NT2/D1 (cell line): ENCODE data around the gene FGF2.

Experiments
- SUZ12 ChIP-seq: IDR thresholded peaks from 2 replicates; pipeline ENCODE4 v1.6.1; 2011; ENCODE audit not compliant: insufficient read length, insufficient read depth; ENCODE audit errors: extremely low read depth
- YY1 ChIP-seq: IDR thresholded peaks from 2 replicates; pipeline ENCODE4 v1.6.1; 2011; ENCODE audit not compliant: insufficient read length, insufficient read depth
- ZNF274 ChIP-seq: IDR thresholded peaks from 2 replicates; pipeline ENCODE4 v1.6.1; 2011; ENCODE audit warnings: mild to moderate bottlenecking, low read depth, low read length

DNA sequence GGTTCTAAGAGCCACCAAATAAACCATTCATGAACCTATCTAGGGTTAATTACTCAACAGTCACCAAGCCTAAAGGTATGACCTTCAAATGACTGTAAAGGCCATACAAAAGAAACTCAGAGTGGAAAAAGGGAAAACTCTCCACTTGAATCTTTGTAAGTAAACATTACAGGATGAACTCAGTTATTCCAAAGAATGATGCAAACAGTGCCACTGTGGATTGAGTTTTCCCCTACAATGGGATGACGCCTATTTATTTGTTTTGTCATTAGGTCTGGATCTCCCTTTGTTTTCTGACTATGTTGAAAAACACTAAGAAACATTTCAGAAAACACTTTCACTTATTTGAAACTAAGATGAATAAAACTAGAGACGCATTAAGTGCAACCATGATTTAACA, 83.1 kb downstream of the FGF2 start:
- no peak for TF ChIP-seq ZNF274
- no peak for TF ChIP-seq YY1
- no peak for TF ChIP-seq SUZ12
